Activated naive CD4-positive, alpha-beta T cell treated with anti-CD3 and anti-CD28 coated beads, Interleukin-2, amount 10 ng/mL, durations not matched to agents 7 days and 5 days (primary cell): ENCODE results near the gene CLCN3.
"Not testable (repeated sequence)": the region's sequence is repeated elsewhere in the genome, so short reads cannot be mapped to it uniquely, and the experiment has no call there.

Experiments
- CTCF ChIA-PET: fragments of 350-600 bp; sonication (Branson Sonifier 250); formaldehyde crosslinking; loops from one replicate; lab custom pipeline; 2021; ENCODE audit warnings: antibody characterized with exemption; lab: Charles Lee
- DNase-seq: peaks from one replicate; pipeline ENCODE4 v3.0.0-alpha.2; 2020
- H3K27ac Mint-ChIP-seq: one replicate; pipeline ENCODE4 v1.8.0; 2021; ENCODE audit warnings: mild to moderate bottlenecking, moderate library complexity, mixed read lengths
- H3K27me3 Mint-ChIP-seq: one replicate; pipeline ENCODE4 v1.8.0; 2021; ENCODE audit warnings: mild to moderate bottlenecking, mixed read lengths
- H3K36me3 Mint-ChIP-seq: one replicate; pipeline ENCODE4 v1.8.0; 2021; ENCODE audit warnings: mixed read lengths
- H3K4me1 Mint-ChIP-seq: one replicate; pipeline ENCODE4 v1.8.0; 2021; ENCODE audit warnings: mixed read lengths
- H3K4me3 Mint-ChIP-seq: one replicate; pipeline ENCODE4 v1.8.0; 2021; ENCODE audit warnings: mild to moderate bottlenecking, moderate library complexity, mixed read lengths
- H3K9me3 Mint-ChIP-seq: one replicate; pipeline ENCODE4 v1.8.0; 2021; ENCODE audit warnings: mixed read lengths

Gene CLCN3

DNA sequence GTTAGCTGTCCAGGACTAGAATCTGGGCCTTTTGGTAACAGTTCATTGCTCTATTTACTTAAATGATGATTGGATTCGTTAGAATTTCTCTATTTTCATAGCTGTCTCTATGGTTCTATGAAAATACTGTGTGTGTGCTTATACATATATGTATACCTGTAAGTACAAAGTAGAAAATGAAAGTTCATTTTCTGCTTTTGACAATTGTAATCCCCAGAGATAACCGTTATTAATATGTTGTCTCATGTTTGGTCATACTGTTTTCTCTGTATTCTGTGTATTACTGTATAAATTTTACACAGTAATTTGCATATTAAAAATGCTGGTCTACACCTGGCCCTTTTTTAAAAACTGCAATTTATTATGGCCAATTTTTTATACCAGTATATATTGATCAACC lies 55.4 kb downstream of the CLCN3 start:
- no peak overlapping the region for H3K27ac Mint-ChIP-seq
- H3K36me3 Mint-ChIP-seq, result peaks cover 14% of the 10 kb centered on the region
- H3K4me3 Mint-ChIP-seq, result no peak overlapping the region
- no peaks in the 10 kb centered on the region for H3K9me3 Mint-ChIP-seq
- no peaks in the 10 kb centered on the region for H3K27me3 Mint-ChIP-seq
- no peaks in the 10 kb centered on the region for H3K4me1 Mint-ChIP-seq
- DNase-seq, result no peak
- CTCF ChIA-PET, result no interaction called here

DNA sequence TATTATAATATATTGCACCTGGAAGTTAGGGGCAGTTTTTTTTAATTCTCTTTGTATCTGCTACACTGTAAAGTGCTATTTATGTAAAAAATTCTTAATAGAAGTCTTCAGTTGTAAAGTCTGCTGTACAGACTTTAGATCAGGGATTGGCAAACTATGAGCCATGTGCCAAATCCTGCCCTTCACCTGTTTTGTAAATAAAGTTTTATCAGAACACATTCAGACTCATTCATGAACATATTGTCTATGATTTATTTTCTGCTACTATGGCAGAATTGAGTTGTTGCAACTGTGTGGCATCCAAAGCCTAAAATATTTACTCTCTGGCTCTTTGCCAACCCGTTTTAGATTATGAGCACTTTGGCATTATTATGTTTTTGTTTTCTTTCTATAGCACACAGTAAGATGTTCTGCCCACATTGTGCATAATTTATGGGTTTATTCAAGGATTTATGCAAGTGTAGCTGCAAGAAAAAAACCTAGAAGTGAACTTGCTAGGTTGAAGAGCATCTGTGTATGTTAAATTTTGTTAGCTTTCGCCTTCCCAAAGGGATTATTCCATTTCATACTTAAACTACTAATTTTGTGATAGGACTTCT lies 56.9 kb downstream of the CLCN3 start:
- no peak overlapping the region for H3K4me3 Mint-ChIP-seq
- CTCF ChIA-PET, result no interaction called here
- peaks cover 11% of the 10 kb centered on the region for H3K36me3 Mint-ChIP-seq
- no peaks in the 10 kb centered on the region for H3K27me3 Mint-ChIP-seq
- no peaks in the 10 kb centered on the region for H3K9me3 Mint-ChIP-seq
- no peak overlapping the region for H3K27ac Mint-ChIP-seq
- H3K4me1 Mint-ChIP-seq, result no peaks in the 10 kb centered on the region
- DNase-seq, result no peak

DNA sequence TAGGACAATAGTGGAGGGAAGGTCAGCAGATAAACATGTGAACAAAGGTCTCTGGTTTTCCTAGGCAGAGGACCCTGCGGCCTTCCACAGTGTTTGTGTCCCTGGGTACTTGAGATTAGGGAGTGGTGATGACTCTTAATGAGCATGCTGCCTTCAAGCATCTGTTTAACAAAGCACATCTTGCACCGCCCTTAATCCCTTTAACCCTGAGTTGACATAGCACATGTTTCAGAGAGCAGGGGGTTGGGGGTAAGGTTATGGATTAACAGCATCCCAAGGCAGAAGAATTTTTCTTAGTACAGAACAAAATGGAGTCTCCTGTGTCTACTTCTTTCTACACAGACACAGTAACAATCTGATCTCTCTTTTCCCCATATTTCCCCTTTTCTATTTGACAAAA lies 58.1 kb downstream of the CLCN3 start:
- H3K27me3 Mint-ChIP-seq, H3K4me1 Mint-ChIP-seq, DNase-seq, H3K27ac Mint-ChIP-seq, CTCF ChIA-PET, H3K9me3 Mint-ChIP-seq, H3K4me3 Mint-ChIP-seq: not testable (repeated sequence)
- peaks cover 16% of the 10 kb centered on the region for H3K36me3 Mint-ChIP-seq

DNA sequence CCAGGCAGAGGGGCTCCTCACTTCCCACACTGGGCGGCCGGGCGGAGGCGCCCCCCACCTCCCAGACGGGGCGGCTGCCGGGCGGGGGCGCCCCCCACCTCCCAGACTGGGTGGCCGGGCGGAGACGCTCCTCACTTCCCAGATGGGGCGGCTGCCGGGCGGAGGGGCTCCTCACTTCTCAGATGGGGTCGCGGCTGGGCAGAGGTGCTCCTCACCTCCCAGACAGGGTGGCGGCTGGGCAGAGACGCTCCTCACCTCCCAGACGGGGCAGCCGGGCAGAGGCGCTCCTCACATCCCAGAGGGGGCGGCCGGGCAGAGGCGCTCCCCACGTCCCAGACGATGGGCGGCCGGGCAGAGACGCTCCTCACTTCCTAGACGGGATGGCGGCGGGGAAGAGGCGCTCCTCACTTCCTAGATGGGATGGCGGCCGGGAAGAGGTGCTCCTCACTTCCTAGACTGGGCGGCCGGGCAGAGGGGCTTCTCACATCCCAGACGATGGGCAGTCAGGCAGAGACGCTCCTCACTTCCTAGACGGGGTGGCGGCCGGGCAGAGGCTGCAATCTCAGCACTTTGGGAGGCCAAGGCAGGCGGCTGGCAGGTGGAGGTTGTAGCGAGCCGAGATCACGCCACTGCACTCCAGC lies 58.7 kb downstream of the CLCN3 start:
- H3K4me3 Mint-ChIP-seq, H3K27me3 Mint-ChIP-seq, H3K9me3 Mint-ChIP-seq, DNase-seq, H3K4me1 Mint-ChIP-seq, CTCF ChIA-PET, H3K27ac Mint-ChIP-seq: not testable (repeated sequence)
- peaks cover 19% of the 10 kb centered on the region for H3K36me3 Mint-ChIP-seq

DNA sequence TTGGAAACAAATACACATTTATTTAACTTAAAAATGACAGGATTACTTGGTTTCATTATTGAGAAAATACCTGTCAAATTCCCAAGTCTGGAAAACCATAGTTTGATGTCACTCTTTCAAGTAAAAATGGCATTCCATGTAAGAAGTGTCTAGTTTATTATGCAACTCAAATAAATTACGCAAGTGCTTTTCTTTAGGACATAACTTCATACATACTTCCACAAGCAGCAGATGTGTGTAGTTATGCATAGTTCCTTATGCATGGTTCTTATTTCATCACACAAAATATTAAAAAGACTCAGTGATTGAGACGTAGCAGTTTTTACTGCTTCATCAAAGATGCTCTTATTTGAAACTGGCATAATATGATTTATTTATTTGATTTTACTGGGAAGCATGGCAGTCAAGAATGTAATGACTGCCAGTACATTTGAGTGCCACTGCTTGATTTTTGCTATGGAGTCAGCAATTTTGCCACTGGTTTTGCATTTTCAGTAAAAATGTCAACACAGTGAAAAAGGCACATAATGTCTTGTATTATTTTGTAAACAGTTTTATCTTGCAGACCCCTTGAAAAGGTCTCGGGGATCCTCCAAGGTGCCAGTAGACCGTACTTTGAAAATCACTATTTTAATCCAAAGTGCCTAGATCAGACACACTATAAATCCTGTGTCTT lies 62.1 kb downstream of the CLCN3 start:
- Mint-ChIP-seq H3K36me3 (peaks cover 25% of the 10 kb centered on the region), H3K27me3 (no peaks in the 10 kb centered on the region), H3K4me3 (no peak overlapping the region), H3K9me3 (no peaks in the 10 kb centered on the region), H3K4me1 (no peaks in the 10 kb centered on the region), H3K27ac (no peak overlapping the region)
- CTCF ChIA-PET, result no interaction called here
- DNase-seq, result no peak

DNA sequence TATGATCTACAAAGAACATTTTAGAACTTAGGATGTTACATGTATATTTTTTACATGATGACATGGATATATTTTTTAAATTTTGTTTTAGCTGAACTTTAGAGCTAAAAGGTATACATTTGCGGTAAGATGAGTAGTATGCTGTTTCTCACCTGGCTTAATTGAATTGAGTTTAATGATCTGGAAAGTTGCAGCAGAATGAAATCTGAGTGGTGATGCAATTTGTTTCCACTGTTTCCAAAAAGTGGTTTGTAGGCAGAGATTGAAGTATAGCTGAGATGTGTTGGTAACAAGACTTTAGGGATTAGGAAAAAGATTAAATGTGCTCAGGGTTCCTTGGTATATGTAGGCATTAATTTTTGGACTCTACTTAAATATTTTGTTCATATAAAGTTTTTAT lies 69.3 kb downstream of the CLCN3 start:
- Mint-ChIP-seq H3K36me3 (peaks cover 25% of the 10 kb centered on the region), H3K4me1 (peaks cover 7% of the 10 kb centered on the region), H3K27me3 (no peaks in the 10 kb centered on the region), H3K9me3 (no peaks in the 10 kb centered on the region), H3K4me3 (no peak overlapping the region), H3K27ac (no peak overlapping the region)
- DNase-seq, result no peak
- CTCF ChIA-PET, result no interaction called here

DNA sequence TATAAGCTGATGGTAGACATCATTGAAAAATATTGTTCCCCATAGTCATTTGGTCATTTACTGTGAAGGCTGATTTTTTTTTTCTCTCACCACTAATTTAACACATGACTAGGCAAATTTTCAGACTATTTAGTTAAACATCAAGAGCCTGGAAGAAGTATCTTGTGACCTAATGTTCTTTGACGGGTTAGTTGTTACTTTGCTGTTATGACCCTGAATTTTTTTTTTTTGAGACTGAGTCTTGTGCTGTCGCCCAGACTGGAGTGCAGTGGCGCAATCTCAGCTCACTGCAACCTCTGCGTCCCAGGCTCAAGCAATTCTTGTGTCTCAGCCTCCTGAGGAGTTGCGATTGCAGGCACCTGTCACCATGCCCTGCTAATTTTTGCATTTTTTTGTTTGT lies 70.4 kb downstream of the CLCN3 start:
- DNase-seq, result no peak
- no peaks in the 10 kb centered on the region for H3K27me3 Mint-ChIP-seq
- peaks cover 7% of the 10 kb centered on the region for H3K4me1 Mint-ChIP-seq
- CTCF ChIA-PET, result no interaction called here
- no peaks in the 10 kb centered on the region for H3K9me3 Mint-ChIP-seq
- no peak overlapping the region for H3K27ac Mint-ChIP-seq
- peaks cover 25% of the 10 kb centered on the region for H3K36me3 Mint-ChIP-seq
- H3K4me3 Mint-ChIP-seq, result no peak overlapping the region

DNA sequence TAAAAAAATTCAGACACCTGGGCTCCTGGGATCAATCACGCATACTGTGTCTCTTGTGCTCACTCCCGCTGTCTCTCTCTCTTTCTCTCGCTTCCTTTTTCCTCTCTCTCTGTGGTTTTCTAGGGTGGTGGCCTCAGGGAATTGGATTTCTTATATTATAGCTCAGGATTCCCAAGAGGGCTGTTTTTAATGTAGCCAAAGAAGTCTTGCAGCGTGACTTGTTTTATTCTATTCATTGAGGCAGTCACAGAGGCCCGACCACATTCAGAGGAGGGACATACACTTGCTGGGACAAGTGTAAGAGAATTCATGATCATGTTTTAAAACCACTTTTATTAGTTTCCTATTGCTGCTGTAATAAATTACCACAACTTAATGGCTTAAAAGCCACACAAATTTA lies 78.0 kb downstream of the CLCN3 start:
- Mint-ChIP-seq H3K4me1 (no peaks in the 10 kb centered on the region), H3K36me3 (peaks cover 28% of the 10 kb centered on the region)

DNA sequence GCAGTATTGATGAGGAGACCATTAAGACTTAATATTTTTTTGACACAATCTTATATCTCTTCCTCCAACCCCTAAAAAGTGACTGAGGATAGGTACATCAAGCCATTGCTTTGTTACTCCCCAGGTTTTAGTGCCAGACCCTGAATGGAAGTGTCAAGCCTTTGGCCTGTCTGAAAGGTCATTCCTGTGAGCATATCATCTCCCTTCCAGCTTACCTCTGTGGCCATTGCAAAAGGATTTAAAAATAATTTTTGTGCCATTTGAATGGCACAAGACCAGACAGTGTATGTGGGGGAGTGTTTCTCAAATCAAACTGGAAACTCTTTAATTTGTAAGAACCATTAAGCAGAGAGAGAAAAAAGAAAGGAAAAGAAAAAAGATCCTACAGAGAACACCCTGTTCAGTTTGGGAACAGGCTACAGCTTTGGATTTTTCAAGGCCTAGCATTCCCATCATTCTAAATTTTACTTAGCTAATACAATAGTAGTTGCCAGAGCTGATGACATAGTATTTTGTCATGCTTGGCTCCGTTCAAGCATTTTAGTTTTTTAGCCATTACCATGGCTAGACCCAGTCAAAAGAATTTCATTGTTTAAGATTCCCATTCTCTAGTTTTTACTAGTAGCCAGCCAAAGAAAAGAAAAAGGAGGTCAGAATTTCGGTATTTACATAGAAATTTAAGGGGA lies 87.7 kb downstream of the CLCN3 start:
- H3K4me3 Mint-ChIP-seq, result no peak overlapping the region
- DNase-seq, result no peak
- peak overlapping the region; percentile 17 for H3K27ac Mint-ChIP-seq
- H3K4me1 Mint-ChIP-seq, result no peaks in the 10 kb centered on the region
- CTCF ChIA-PET, result no interaction called here
- H3K9me3 Mint-ChIP-seq, result no peaks in the 10 kb centered on the region
- H3K36me3 Mint-ChIP-seq, result peaks cover 26% of the 10 kb centered on the region
- H3K27me3 Mint-ChIP-seq, result no peaks in the 10 kb centered on the region

More for the DNA sequence above, 78.0 kb downstream of the CLCN3 start:
- CTCF ChIA-PET, result no interaction called here
- Mint-ChIP-seq H3K27me3 (no peaks in the 10 kb centered on the region), H3K27ac (no peak overlapping the region), H3K9me3 (no peaks in the 10 kb centered on the region), H3K4me3 (no peak overlapping the region)
- no peak for DNase-seq

DNA sequence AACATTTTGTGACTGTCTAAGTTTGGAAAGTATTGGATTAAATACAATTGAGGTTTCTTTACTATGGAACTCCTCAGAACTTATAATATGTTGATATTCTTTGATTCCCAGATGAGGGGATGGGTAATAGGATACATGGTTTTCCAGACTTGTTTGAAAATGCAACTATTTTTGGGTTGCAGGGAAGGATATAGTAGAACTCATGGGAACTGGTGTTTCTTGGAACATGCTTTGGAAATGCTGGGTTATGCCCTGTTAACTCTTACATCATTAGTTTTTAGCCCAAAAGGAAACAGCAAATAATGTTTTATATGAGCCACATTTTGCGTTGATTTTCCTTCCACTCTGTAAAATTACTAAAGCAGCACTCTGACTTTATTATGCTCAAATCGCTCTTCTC lies 95.4 kb downstream of the CLCN3 start:
- no peak for DNase-seq
- CTCF ChIA-PET, result interaction anchor here (1.2 kb wide), 1 partner anchor 102 kb away, joined by 6 read pairs; no protein-coding TSS in a partner anchor
- H3K27me3 Mint-ChIP-seq, result no peaks in the 10 kb centered on the region
- no peak overlapping the region for H3K4me3 Mint-ChIP-seq
- peaks cover 26% of the 10 kb centered on the region for H3K36me3 Mint-ChIP-seq
- H3K27ac Mint-ChIP-seq, result no peak overlapping the region
- no peaks in the 10 kb centered on the region for H3K9me3 Mint-ChIP-seq
- peaks cover 9% of the 10 kb centered on the region for H3K4me1 Mint-ChIP-seq

DNA sequence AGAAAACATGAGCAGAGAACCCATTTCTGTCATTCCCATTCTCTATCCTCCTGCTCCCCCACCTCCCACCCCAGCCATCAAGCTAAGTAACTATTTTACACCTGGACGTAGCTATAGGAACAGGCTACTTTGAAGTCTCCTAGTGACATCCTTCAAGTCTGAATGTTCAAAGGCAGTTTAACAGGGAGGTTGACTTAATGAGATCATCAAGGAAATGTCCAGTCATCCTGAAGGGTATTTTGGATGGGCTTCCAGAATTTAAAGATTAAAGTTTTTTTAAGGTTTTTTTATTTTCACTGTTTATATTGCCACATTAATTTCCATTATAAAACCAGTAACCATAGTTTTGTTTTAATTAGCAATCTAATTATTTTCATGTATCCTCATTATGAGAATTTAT lies 96.3 kb downstream of the CLCN3 start:
- Mint-ChIP-seq H3K4me3 (no peak overlapping the region), H3K36me3 (peaks cover 30% of the 10 kb centered on the region), H3K4me1 (peaks cover 9% of the 10 kb centered on the region), H3K27ac (no peak overlapping the region), H3K27me3 (no peaks in the 10 kb centered on the region), H3K9me3 (no peaks in the 10 kb centered on the region)
- CTCF ChIA-PET, result no interaction called here
- no peak for DNase-seq

DNA sequence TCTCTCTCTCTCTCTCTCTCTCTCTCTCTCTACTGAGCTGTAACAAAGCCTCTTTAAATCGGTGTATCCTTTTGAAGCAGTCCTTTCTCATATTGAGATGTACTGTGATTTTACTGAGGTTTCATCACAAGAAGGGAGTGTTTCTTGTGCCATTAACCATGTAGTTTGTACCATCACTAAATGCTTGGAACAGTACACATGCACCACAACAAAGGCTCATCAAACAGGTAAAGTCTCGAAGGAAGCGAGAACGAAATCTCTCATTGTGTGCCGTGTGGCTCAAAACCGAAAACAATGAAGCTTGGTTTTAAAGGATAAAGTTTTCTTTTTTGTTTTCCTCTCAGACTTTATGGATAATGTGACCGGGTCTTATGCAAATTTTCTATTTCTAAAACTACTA lies 100.2 kb downstream of the CLCN3 start:
- H3K27ac Mint-ChIP-seq, result peak overlapping the region; percentile 40
- no peak for DNase-seq

DNA sequence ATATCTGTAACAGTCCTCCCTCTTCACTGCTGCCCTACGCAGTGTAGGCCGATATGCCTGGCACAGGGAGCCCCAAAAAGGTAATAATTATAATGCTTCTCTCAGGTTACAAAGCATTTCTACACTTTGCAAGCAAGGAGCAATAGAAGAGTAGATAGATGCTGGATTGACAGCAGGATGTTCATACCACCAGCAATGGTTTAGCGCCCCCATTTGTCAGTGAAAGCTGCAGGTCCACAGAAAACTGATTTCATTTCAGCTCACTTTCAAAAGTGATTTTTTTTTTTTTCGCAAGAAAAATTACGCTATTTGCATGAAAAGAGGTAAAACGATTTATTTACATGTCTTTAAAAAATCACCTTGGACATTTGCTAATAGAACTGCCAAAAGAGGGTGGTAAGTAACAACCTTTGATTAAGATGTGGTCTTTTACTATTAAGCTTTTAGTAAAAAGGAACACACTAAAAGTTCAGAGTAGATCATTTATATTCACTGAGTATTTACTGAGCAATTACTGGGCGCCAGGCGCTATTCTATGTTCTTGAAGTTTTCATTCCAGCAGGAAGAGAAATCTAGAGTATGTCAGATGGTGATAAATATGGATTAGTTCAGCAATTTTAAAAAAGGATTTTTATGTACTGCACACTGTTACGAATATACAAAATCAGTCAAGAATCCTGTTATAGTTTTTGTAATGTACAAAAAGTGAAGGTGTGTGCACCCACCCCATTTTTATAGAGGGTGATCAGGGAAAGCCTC lies 103.0 kb downstream of the CLCN3 start:
- peaks cover 9% of the 10 kb centered on the region for H3K4me1 Mint-ChIP-seq
- no peaks in the 10 kb centered on the region for H3K27me3 Mint-ChIP-seq
- CTCF ChIA-PET, result interaction anchor here (1.8 kb wide), 1 partner anchor 110 kb away, joined by 6 read pairs; the partner anchor contains the start of gene NEK1
- H3K9me3 Mint-ChIP-seq, result no peaks in the 10 kb centered on the region
- DNase-seq, result no peak
- H3K36me3 Mint-ChIP-seq, result peaks cover 10% of the 10 kb centered on the region
- H3K4me3 Mint-ChIP-seq, result no peak overlapping the region
- H3K27ac Mint-ChIP-seq, result no peak overlapping the region

More for the DNA sequence above, 100.2 kb downstream of the CLCN3 start:
- Mint-ChIP-seq H3K4me3 (no peak overlapping the region), H3K27me3 (no peaks in the 10 kb centered on the region), H3K36me3 (peaks cover 17% of the 10 kb centered on the region), H3K4me1 (peaks cover 9% of the 10 kb centered on the region), H3K9me3 (no peaks in the 10 kb centered on the region)
- CTCF ChIA-PET, result interaction anchor here (1.4 kb wide), 1 partner anchor 108 kb away, joined by 3 read pairs; the partner anchor contains the start of gene NEK1

DNA sequence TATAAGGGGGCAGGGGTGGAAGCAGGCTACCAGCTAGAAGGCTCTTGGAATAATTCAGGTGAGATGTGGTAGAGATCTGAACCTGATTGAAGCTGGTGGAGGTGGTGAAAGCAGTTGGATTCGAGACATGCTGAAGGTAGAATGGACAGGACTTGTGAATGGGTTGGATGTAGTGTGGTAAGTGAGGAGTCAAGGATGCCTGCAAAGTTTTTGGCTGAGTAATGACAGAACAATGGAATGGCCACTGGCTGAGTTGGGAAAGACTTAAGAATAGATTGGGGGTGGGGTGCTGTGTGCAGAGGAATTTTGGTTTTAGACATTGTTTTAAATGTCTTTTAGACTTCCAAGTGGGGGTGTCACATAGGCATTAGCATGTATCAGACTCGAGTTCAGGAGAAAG lies 103.9 kb downstream of the CLCN3 start:
- no peak for DNase-seq
- CTCF ChIA-PET, result no interaction called here
- H3K9me3 Mint-ChIP-seq, result no peaks in the 10 kb centered on the region

More for the DNA sequence above, 103.9 kb downstream of the CLCN3 start:
- H3K4me3 Mint-ChIP-seq, result no peak overlapping the region
- no peak overlapping the region for H3K27ac Mint-ChIP-seq
- H3K36me3 Mint-ChIP-seq, result peaks cover 10% of the 10 kb centered on the region
- peaks cover 9% of the 10 kb centered on the region for H3K4me1 Mint-ChIP-seq
- H3K27me3 Mint-ChIP-seq, result no peaks in the 10 kb centered on the region
